C4-2B (cell line): ENCODE measurements around the gene ANKRD55.
"Not testable (repeated sequence)": the region's sequence is repeated elsewhere in the genome, so short reads cannot be mapped to it uniquely, and the experiment has no call there.

Experiments
- H3K27ac ChIP-seq: fragments of 450-650 bp; 2 replicates; pipeline ENCODE4 v1.5.1; 2017
- CTCF ChIP-seq: fragments of 450-650 bp; conservative IDR thresholded peaks from 2 replicates; pipeline ENCODE4 v1.5.1; 2017; ENCODE audit warnings: mild to moderate bottlenecking
- ZFX ChIP-seq: fragments of 450-650 bp; IDR thresholded peaks from 2 replicates; pipeline ENCODE4 v1.6.1; 2017

Gene ANKRD55

GRCh38 chr5:56212130-56212879 lies 20.8 kb downstream of the ANKRD55 start:
- no peak for TF ChIP-seq CTCF
- TF ChIP-seq ZFX, result no peak
- no peak overlapping the region for H3K27ac ChIP-seq

GRCh38 chr5:56211298-56211865 lies 21.7 kb downstream of the ANKRD55 start:
- no peak overlapping the region for H3K27ac ChIP-seq
- TF ChIP-seq ZFX (no peak), CTCF (no peak)

- TF ChIP-seq ZFX, result no peak
- H3K27ac ChIP-seq, result no peak overlapping the region
Observed at GRCh38 chr5:56208681-56209080, 24.4 kb downstream of the ANKRD55 start.

GRCh38 chr5:56207537-56207936 lies 25.6 kb downstream of the ANKRD55 start:
- TF ChIP-seq CTCF (no peak), ZFX (no peak)
- no peak overlapping the region for H3K27ac ChIP-seq

GRCh38 chr5:56206126-56206910 lies 26.8 kb downstream of the ANKRD55 start:
- no peak overlapping the region for H3K27ac ChIP-seq
- TF ChIP-seq ZFX (no peak), CTCF (no peak)

- H3K27ac ChIP-seq, result not testable (repeated sequence)
Observed at GRCh38 chr5:56203936-56204335, 29.2 kb downstream of the ANKRD55 start.

GRCh38 chr5:56202483-56202882 lies 30.6 kb downstream of the ANKRD55 start:
- no peak overlapping the region for H3K27ac ChIP-seq
- TF ChIP-seq ZFX (no peak), CTCF (no peak)

GRCh38 chr5:56201762-56202261 lies 31.3 kb downstream of the ANKRD55 start:
- not testable (repeated sequence) for H3K27ac ChIP-seq
